CD4-positive, alpha-beta T cell treated with Interleukin-17A for 1 hour (primary cell): Measurements from ENCODE around the gene RHBDF2.

Experiments
- DNase-seq: peaks from one replicate; pipeline ENCODE4 v3.0.0-alpha.2; 2020

The RHBDF2 gene

DNA sequence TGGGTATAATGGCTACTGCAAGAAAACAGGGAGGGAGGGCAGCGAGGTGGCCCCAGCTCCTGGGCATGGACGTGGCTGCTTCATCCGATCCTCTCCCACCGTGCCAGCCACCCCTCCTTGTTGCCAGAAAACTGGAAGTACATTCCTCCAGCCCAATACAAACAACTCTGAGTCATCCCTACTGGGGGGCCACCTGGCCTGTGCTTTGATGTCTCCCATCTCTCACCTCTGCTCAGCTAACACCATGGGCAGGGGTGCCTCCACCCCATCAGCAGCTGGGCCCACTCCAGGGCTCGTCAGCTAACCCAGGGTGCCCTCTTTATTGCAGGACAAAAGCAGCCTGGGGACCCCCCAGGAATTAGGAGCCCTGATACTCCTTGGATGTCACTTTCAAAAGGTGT, 2.0 kb downstream of the RHBDF2 start:
- no peak for DNase-seq

DNA sequence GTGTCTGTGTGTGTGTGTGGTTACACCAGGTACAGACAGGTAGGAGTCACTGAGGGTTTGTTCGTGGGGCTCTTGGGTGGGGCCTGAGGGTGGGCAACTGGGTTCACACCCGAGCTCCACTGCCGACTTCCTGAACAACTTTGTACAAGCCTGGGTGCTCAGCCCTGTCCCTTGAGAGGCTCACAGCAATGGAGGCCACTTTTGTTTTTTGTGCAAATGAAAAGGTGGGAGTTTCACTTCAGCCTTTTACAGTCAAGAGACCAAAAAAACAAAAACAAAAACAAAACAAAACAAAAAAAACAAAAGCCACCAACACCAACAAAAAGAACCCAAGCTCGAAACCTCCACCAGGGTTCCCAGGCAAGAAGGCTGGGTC, 2.4 kb downstream of the RHBDF2 start:
- peak; percentile 37 for DNase-seq

DNA sequence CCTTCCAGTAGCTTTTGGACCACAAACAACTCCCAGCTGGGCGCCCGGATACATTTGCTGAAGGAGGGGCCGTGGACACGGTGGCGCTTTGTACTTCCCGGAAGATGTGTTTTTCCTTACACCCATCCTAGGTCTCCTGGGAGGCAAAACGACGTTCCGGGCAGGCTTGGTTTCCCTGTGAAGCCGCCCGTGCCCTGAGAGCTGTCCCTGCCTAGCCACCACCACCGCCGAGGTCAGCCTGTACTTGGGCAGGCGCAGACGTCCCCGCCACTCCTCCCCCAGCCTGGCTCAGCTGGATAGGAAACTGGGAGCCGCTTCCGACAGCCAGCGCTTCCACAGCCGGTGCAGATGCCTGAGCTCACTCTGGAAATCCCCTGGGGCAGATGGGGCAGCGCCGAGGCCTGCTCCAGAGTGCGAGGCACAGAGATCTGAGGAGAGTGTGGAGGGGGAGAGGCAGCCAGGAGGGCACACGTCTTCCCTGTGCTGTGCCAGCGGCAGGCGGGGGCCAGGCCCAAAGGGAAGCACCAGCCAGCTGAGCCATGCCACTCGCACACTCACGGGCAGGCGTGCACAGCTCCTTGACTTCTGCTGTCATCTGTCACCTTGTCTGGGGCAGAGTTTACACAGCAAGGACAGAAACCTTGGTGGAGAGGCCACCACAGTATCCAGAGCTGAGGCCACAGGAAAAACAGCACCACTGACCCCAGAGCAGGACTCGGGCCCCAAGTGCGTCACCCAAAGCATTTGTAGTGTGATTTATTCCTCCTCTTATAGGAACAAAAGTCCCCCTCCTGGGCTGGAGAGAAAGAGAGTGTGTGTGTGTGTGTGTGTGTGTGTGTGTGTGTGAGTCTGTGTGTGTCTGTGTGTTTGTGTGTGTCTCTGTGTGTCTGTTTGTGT, 3.0 kb downstream of the RHBDF2 start:
- DNase-seq: no peak

DNA sequence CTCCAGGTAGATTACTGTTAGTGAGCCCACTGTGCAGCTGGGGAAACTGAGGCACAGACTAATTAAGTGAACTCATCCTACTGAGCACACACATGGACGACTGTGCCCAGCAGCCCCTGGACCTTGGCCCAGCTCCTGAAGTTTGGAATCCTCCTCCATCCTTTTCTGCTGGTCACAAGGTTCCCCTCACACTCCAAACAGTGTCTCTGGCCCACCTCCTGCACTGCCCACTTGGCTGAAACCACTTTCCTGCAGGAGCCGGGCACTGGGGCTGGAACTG, 3.6 kb downstream of the RHBDF2 start:
- no peak for DNase-seq

DNA sequence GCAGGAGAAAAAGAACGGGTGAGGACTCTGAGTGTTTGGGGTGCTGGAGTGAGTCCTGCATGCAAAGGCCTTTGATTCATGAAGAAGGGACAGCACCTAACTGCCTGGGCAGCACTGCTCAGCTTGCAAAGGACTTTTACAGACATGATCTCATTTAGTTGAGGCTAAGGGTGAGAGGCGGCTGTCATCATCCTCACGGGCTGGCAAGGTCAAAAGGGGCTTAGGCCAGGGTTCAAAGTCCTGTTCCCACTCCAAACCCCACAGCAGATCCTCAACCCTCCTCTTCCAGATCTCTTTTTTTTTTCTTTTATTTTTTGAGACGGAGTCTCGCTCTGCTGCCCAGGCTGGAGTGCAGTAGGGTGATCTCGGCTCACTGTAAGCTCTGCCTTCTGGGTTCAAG, 4.8 kb downstream of the RHBDF2 start:
- no peak for DNase-seq

DNA sequence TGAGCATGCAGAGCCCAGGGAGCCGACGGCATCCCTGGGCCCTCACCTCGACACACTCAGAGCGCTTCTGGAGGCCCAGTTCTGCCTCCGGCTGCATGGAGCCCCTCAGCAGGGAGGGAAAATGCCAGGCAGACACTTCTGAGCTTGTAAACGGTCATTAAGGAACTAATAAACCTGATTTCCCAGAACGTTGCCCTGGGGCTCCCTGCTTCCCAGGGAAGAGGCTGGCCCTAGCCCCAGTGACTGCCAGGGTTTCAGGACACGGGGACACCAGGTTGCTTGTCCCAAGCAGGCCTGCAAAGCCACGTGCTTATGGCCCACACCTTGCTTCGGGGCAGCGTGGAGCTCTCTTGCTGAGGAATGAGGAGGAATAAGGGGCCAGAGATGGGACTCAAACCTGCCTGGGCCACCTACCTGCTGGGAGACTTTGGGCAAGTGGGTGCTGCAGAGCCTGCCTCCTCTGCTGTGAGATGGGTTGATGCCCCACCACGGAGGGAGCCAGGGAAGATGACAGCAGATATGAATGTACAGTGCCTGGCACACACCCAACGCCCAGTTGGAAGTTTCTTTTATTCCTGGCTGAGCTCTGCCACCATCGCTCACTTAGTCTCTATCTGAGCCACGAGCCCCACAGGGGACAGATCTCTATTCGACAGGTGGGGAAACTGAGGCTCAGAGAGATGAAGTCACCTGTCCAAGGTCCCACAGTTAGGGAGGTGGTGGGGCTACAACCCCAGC, 5.4 kb downstream of the RHBDF2 start:
- no peak for DNase-seq

DNA sequence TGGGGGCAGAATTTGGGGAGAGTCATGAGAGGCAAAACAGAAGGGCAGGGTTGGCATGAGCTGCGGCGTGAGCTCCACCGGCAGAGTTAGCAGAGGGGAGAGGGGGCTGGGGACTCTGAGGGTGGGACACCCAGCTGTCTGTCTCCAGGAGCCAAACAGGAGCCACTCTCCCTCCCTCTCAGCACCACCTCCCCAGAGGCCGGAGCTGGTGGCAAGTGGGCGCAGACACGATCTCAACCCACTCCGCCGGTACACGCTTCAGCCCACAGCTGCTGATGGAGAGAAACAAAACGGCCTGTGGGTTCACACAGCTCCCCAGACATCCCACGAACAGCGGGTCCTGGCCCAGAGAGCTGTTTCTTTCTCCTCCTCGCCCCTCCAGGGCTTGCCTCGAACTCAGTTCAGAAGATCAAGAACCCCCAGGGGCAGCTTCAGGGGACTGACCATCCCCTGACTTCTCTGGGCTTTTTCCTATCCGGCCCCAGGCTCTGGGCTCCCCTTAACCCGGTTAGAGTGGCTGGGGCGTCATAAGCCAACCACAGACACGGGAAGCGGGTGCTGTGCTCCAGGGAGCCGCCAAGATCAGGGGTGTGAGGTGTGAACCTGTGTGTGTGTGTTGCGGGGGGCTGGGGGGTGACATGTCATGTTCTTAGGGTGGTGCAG, 7.6 kb downstream of the RHBDF2 start:
- DNase-seq: peak; percentile 57

DNA sequence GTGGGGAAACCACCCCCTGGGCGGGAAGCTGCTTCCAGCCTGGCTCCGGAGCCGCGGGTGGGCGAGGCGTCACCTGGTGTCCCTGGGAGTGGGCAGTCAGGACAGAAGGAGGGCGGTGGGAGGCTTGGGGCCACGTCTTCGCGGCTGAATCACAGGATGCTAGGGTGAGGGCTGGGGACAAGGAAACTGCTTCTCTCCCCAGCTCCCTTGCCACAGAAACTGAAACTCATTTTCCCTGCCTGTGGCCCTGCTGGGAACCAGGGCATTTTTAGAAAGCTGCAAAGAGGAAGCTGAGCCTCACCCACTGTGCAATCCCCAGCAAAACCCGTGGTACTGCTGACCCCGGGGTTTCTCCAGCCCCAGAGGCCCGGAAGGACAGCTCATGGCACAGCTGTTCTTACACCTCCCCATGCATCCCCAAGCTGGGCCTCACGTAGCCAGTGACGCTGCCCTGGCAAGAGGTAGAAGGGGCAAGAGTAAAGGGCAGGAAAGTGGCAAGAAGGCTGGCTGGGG, 8.2 kb downstream of the RHBDF2 start:
- peak; percentile 59 for DNase-seq

DNA sequence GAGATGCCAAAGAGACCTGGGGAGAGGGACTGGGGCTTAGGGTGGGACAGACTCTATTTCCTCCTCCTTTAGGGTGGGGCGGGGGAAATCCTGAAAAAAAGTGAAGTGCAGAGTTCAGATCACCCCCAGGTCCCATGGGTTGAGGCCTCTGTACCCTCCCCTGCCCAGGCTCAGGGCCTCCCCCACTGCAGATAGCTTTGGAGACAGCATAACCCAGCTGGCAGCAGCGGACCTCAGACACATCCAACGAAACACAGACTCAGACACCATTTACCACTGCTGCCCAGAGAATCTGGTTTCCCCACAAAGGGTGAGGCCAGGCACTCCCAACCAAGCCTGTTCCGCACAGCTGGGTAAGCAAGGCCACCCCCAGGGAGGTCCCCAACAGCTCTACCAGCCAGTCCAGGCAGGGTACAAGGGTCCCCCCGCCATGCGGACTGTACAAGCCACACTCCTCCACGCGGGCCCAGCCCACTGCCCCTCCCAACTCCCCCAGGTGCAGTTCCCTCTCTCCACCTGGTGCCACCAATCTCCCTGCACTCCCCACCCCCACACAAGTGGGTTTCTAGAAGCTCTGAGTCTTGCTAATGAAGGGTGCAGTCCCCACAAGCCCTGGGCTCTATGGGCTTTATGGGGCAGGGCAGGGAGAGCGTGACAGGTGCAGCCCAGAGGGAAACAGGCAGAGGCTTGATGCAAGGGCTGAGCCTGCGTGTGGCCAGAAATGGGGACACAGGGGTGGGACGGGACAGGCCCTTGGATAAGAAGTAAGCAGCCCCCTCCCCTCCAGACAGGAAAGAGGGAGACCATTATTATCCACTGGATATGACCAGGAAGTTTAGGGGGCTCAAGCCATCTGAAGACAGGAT, 8.9 kb downstream of the RHBDF2 start:
- DNase-seq: peak; percentile 25

DNA sequence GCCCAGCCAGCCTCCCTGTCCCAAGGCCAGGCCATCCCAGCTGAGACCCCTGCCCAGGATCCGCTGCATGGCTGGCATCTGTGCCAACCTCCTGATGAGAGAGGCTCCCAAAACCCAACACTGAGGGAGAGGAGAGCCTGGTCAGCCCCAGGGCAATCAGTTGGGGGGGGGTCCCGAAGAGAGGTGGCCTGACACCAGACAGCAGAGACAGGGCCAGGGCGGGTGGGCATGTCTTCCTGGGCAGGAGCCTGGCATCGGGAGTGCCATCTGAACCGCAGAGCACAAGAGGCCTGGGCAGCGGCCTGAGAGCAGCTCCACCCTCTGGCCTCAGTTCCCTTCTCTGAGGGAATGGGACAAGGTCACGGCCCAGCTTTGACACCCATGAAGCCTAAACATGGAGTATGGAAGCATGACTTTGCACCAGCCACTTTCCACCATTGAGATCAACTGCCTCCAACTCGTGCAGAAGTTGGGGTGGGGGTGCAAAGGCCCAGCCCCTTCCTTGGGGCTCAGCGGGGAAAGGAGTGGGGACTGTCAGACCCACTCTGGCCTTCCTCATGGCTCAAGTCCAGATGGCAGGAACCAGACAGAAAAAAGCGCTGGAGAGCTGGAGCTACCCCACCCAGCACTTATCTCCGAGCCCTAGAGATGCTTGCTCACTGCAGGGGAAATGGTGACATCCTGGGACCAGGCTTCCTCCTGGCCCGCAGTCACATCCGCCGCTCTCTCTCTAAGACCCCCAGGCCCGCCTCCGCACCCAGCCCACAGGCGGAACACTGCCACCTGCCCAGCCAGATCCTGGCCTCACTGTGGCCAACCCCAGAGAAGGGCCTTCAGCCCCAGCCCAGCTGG, 9.7 kb downstream of the RHBDF2 start:
- no peak for DNase-seq

DNA sequence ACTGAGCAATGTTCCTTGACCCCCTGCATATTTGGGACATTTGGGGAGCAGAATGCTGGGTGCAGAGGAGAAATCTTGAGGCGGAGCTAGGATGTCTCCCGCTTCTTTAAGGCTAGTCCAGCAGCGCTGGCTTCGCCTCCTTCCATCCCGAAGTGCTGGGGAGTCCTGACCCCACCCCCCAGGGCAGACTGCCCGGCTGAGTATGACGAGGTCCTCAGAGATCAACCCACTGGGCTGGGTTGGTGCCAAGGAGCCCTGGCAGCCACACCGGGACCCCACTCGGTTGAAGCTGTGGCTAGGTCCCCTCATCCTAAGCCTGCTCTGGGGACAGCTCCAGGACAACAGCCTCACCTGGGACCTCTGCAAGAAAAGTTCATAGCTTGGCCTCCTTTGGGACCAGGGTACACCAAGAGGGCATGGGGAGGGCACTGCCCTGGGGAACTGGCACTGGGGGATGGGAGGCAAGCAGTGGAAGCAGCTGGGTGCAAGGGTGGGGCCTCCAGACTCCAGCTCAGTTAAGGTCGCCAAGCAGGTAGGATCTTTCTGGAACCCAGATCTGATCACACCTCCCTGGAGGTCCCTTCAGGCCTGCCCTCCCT, 11.0 kb downstream of the RHBDF2 start:
- DNase-seq: no peak

DNA sequence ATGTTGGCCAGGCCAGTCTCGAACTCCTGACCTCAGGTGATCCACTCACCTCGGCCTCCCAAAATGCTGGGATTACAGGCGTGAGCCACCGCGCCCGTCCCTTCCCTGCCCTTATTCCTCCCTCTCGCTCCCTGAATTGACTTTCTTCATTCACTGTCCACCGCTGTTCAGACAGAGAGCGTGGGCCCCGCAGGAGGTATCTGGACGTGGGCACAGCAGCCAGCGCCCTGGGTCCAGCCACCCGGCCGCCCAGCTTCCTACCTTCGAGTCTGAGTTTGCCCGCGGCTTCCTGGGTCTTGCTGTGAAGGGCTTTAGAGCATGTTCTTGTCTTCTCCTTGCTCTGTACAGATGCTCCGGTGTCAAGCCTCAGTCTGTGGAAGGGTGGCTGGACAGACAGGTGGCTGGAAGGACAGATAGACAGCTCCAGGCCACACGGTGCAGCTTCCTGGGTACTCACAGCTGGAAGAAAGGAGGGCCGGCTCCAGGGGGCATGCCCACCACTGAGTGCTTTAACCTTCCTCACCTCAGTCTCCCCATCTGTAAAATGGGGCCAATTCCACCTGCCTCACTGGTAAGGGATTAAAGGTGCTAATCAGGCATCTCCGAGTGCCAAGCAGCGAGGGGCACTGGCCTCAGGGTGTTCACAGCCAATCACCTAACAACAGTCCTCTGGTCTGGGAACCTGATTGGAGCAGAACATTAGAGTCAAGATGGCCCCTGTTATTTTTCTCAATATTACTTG, 13.6 kb downstream of the RHBDF2 start:
- no peak for DNase-seq

DNA sequence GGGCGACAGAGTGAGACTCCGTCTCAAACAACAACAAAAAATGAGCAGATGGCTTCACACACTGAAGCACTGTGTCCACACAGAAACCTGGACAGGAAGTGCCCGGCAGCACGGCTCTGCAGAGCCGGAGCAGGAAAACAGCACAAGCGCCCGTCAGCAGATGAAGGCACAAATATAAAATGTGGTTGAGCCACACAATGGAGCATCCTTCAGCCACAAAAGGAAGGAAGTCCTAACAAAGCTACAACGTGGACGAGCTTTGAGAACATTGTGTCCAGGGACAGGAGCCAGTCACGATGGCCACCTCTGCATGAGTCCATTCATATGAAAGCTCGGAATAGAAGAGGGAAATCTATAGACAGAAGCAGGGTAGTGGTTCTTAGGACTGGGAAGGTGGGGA, 15.7 kb downstream of the RHBDF2 start:
- DNase-seq: no peak

DNA sequence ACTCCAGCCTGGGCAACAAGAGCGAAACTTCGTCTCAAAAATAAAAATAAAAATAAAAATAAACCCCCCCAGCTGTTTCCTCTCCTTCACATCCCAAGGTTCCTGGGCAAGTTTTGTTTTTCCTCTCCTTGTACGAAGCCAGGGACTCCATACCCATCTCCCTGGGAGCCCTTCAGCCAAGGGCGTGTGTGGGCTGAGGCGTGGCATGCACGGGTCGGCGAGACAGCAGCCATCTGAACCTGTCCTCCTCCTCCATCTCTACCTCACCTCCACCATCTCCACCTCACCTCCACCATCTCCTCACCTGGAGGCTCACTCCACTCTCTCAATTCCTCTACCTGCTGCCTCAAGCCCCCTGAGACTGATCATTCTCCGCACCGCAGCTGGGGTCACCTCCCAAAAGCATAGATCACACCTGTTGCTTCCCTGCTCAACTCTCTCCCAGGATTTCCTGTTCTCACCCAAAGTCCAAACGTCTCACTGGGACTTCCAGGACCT, 16.9 kb downstream of the RHBDF2 start:
- DNase-seq: no peak

DNA sequence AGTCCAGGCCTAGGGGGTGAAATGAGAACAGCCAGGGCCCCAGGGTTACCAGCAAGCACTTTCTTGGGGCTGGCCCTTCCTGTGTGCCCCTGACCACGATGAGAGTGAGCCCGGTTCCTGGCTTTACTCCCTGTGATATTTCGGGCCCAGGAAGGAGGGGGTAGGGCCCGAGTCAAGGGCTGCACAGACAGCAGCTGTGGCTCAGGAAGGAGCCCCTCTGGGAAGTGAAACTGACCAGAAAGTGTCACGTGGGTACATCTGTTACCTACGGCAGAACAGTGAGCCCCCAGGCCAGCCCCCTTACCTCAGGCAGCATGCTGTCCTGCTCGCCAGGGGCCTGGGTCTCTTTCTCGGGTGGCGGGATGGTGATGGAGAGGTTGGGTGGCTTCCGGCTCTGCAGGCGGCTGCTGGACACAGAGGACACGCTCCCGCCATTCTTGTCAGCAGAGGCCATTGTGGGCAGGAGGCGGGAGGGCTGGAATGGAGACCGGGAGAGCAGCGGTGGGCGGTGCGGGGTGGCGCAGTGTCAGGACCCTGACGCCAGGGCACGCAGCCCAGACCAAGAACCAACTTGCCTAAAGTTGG, 20.1 kb downstream of the RHBDF2 start:
- no peak for DNase-seq

DNA sequence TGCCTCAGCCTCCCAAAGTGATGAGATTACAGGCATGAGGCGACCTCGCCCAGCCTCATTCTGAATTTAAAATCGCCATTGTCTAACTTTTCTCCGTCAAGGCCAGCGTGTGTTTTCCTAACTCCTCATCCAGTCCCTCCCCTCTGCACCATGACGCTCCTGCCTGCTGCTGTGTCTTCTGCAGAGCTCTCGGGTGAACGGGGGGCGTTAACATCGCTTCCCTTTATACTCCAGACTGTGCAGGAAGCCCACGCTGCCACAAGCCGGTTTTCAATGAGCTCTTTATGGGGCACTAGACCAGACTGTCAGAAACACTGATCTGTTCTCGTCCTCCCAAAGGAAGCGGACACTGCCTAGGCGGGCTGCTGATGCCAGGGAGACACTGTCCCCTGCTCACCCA, 20.6 kb downstream of the RHBDF2 start:
- no peak for DNase-seq

DNA sequence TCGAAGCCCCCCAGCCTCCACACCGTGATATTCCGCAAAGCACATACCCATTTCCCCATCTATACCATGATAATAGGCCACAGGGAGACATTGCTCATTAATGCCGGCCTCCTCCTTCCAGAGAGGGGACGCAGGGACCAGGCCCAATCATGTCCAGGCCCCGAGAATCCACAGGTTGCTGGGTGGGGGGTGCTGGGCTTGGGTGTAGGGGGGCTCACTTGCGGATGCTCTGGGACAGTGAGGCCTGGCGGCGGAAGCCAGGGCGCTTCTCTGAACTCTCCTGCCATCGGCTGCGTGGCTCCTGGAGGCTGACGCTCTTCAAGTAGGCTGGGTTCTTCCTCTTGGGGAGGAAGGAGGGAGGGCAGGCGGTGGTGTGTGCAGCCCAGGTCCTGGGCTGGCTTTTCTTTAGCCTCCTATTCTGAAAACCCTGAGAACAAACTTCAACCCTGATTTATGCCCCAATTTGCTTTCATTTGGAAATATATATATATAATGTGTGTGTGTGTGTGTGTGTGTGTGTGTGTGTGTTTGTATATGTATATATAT, 21.6 kb downstream of the RHBDF2 start:
- DNase-seq: no peak

DNA sequence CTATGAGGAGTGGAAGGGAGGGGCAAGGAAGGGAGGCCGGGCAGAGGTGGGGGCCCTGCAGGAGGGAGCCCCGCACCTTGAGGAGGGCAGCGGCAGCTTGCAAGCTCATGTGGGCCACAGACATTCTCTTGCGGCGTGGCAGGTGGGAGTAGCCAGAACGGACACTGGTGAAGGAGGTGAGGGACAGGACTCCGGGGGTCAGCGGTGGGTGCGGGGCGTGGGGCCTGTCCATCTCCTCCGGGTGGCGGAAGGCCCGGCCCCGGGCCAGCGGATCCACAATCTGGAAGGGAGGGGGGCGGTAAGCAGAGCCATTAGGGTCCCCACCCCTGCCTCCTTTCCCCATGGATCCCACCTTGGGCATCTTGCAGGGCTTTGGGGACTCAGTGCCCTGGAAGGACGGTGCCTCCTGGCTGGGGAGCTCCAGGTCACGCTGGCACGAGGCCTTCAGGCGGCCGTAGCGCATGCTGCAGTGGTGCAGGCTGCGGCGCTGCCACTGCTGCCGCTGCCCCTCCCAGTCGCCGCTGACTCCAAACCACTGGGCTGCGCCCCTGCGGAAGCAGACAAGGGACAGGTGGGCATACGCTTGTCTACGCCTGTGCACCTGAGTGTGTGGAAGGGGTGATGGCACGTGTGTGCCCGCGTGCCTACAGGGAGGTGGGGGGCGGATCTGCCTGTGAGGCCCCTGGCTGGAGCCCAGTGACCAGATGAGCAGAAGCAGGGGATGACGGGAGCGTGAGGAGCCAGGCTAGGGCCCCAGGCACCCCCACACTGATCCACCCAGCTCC, 22.3 kb downstream of the RHBDF2 start:
- DNase-seq: no peak

DNA sequence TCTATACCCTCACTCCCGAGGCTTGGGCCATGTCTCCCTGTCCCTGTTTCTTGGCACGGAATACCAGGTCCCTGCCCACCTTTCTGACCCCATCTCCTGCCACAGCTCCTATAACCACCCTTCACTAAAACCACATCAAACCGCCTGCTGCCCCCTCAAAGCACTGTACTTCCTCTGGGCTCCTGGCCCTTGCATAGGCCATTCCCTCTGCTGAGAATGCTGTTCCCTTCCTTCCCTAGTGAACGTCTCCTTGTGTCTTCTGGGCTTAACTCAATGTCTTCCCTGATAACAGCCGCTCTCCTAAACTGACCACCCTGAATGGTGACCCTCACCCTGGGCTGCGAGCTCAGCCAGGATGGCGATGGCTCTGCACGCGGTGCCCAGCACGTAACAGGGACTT, 23.1 kb downstream of the RHBDF2 start:
- no peak for DNase-seq
